Gastroesophageal sphincter (tissue), 4 donors: Measurements from ENCODE around the gene GLOD5. TPM values are rescaled to one million over a fixed set of nuclear protein-coding genes. Genes with fewer than 3 reads are reported as not detected.
A peak's percentile ranks its signal among the peaks of the same experiment; 100 is the strongest.

Source experiments
- ATAC-seq: fragments of 150-250 bp; one replicate; pipeline ENCODE4 v1.9.1; 2016; ENCODE audit warnings: mild to moderate bottlenecking, moderate library complexity
- H3K27ac ChIP-seq, 4 donors: fragments of 200-600 bp; sonication (generic) in 3 of 4; 1 replicate in 3 of 4; 2 replicates in 1 of 4; pipeline ENCODE4 v1.5.1; 2016 to 2019
- H3K27me3 ChIP-seq: fragments of 200-600 bp; sonication (generic); one replicate; pipeline ENCODE4 v1.5.1; 2019
- H3K36me3 ChIP-seq, 2 donors: fragments of 200-600 bp; sonication (generic); one replicate each; pipeline ENCODE4 v1.5.1; 2019; ENCODE audit warnings: control low read depth in 1 of 2
- H3K4me1 ChIP-seq, 3 donors: fragments of 200-600 bp; sonication (generic); 1 replicate in 2 of 3; 2 replicates in 1 of 3; pipeline ENCODE4 v1.5.1; 2016 to 2019; ENCODE audit warnings: control low read depth in 2 of 3
- H3K4me3 ChIP-seq, 2 donors: fragments of 200-600 bp; sonication (generic); one replicate each; pipeline ENCODE4 v1.5.1; 2019; ENCODE audit warnings: mild to moderate bottlenecking in 1 of 2, moderate library complexity in 1 of 2
- H3K9me3 ChIP-seq, 3 donors: fragments of 200-600 bp; sonication (generic); one replicate each; pipeline ENCODE4 v1.5.1; 2017 to 2019; ENCODE audit warnings: control low read depth in 2 of 3
- CTCF ChIP-seq, 4 experiments: fragments of 200-600 bp in 2 of 4; fragments of 450-650 bp in 2 of 4; sonication (generic) in 1 of 4; IDR thresholded peaks; one replicate each; pipeline ENCODE4 v1.5.1; 2017 to 2019; ENCODE audit warnings: antibody characterized with exemption in 4 of 4, mild to moderate bottlenecking in 2 of 4, moderate library complexity in 2 of 4
- EP300 ChIP-seq: sonication (generic); formaldehyde crosslinking; IDR thresholded peaks from one replicate; pipeline ENCODE4 v1.6.1; 2017; ENCODE audit warnings: antibody characterized with exemption, mild to moderate bottlenecking
- POLR2A ChIP-seq, 2 donors: fragments of 450-650 bp; IDR thresholded peaks; one replicate each; pipeline ENCODE4 v1.6.1; 2017; ENCODE audit warnings: antibody characterized with exemption in 2 of 2, mild to moderate bottlenecking in 2 of 2, moderate library complexity in 1 of 2
- POLR2AphosphoS5 ChIP-seq: sonication (generic); formaldehyde crosslinking; IDR thresholded peaks from one replicate; pipeline ENCODE4 v1.6.1; 2017; ENCODE audit warnings: antibody characterized with exemption
- WGBS, 2 donors: methylation state at CpG; one replicate each; pipeline ENCODE4 v1.1.5; 2018; ENCODE audit warnings: low coverage in 1 of 2; 5-methylcytosine and 5-hydroxymethylcytosine counted together
- total RNA-seq, 4 donors: library from RNA; depleted of rRNA; stranded (reverse); fragments of >200 nt; gene quantifications; one replicate each; pipeline ENCODE4 v1.1.0, GENCODE V29; 2016

GLOD5 gene
- total RNA-seq, 4 donors from 2014 or later = not detected

DNA sequence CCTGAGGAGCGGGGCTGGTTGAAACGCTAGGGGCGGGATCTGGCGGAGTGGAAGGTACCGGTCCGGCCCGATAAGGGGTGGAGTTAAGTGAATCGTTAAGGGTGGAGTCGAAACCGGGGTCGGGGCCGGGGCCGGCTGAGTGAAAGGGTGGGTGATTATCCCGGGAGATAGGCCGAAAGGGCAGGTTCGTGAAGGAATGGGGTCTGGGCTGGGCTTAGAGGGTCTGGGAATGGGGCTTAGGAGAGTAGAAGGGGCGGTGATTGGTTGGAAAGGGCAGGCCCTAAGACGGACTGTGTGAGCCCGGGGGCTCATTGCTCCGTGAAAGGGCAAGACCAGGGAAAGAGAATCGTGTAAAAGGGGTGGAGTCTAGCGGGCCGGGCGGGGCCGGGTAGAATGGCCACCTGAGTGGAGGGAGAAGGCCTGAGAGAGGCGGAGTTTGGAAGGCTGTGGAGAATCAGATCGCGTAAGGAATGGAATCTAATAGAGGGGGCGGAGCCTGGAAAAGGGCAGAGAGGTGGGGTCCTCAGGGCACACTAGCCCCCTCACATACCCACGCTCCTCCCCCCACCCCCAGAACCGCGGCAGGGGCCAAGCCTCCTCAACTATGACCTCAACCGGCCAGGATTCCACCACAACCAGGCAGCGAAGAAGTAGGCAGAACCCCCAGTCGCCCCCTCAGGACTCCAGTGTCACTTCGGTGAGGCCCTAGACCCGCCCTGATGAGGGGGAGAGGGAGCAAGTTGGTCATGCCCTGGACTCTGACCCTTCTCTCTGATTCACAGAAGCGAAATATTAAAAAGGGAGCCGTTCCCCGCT is 40.8 kb downstream of the GLOD5 start:
- H3K27ac ChIP-seq = peak overlapping the region; percentile 91 to 98 (median 95)
- WGBS, 2 donors = 0 to 27% methylated on average over 9 to 13 of the region's 40 CpGs
- TF ChIP-seq POLR2A (IDR thresholded peaks at IDR 0.05) (peak; percentile 24 to 68), EP300 (no peak), CTCF (IDR thresholded peaks at IDR 0.05) (peak in 1 of 4 experiments; percentile 10), POLR2AphosphoS5 (peak; percentile 2)
- peaks cover 0 to 25% of the 10 kb centered on the region in 2 donors for H3K36me3 ChIP-seq
- H3K4me1 ChIP-seq = peaks cover 0 to 16% (median 0%) of the 10 kb centered on the region in 3 donors
- peak; percentile 70 for ATAC-seq
- no peaks in the 10 kb centered on the region for H3K9me3 ChIP-seq
- peak overlapping the region; percentile 47 to 59 for H3K4me3 ChIP-seq
- H3K27me3 ChIP-seq = no peaks in the 10 kb centered on the region

- ATAC-seq = no peak
- no peaks in the 10 kb centered on the region for H3K9me3 ChIP-seq
- no peaks in the 10 kb centered on the region for H3K27me3 ChIP-seq
- peak overlapping the region; percentile 47 to 59 for H3K4me3 ChIP-seq
- TF ChIP-seq EP300 (no peak), POLR2A (IDR thresholded peaks at IDR 0.05) (no peak), POLR2AphosphoS5 (no peak), CTCF (IDR thresholded peaks at IDR 0.05) (no peak)
- H3K27ac ChIP-seq = peak overlapping the region; percentile 91 to 98 (median 95)
- peaks cover 0 to 16% (median 0%) of the 10 kb centered on the region in 3 donors for H3K4me1 ChIP-seq
- peaks cover 0 to 30% of the 10 kb centered on the region in 2 donors for H3K36me3 ChIP-seq
- WGBS, 2 donors = 21% methylated on average over 4 of the region's 4 CpGs; no CpG with 5 or more reads in 1 of the 2 donors
Observed at GRCh38 chrX:48802905-48803200, 41.3 kb downstream of the GLOD5 start.

- peaks cover 0 to 52% of the 10 kb centered on the region in 2 donors for H3K36me3 ChIP-seq
- TF ChIP-seq POLR2AphosphoS5 (no peak), CTCF (IDR thresholded peaks at IDR 0.05) (no peak), EP300 (no peak), POLR2A (IDR thresholded peaks at IDR 0.05) (no peak)
- no peak for ATAC-seq
- H3K27me3 ChIP-seq = no peaks in the 10 kb centered on the region
- no peaks in the 10 kb centered on the region for H3K9me3 ChIP-seq
- peaks cover 0 to 9% (median 0%) of the 10 kb centered on the region in 3 donors for H3K4me1 ChIP-seq
- no peak overlapping the region for H3K27ac ChIP-seq
- no peak overlapping the region for H3K4me3 ChIP-seq
- WGBS, 2 donors = 50% methylated on average over 1 of the region's 4 CpGs; no CpG with 5 or more reads in 1 of the 2 donors
Observed at GRCh38 chrX:48806081-48806480, 44.5 kb downstream of the GLOD5 start.

- peaks cover 0 to 85% of the 10 kb centered on the region in 2 donors for H3K36me3 ChIP-seq
- no peaks in the 10 kb centered on the region for H3K4me1 ChIP-seq
- ATAC-seq = no peak
- no peaks in the 10 kb centered on the region for H3K27me3 ChIP-seq
- H3K9me3 ChIP-seq = no peaks in the 10 kb centered on the region
- no peak overlapping the region for H3K4me3 ChIP-seq
- WGBS, 2 donors = 85% methylated on average over 6 of the region's 8 CpGs; no CpG with 5 or more reads in 1 of the 2 donors
- TF ChIP-seq POLR2AphosphoS5 = no peak
- TF ChIP-seq CTCF (IDR thresholded peaks at IDR 0.05) = no peak
- TF ChIP-seq EP300 = no peak
- TF ChIP-seq POLR2A (IDR thresholded peaks at IDR 0.05) = no peak
- no peak overlapping the region for H3K27ac ChIP-seq
Observed at GRCh38 chrX:48813644-48814043, 52.1 kb downstream of the GLOD5 start.

DNA sequence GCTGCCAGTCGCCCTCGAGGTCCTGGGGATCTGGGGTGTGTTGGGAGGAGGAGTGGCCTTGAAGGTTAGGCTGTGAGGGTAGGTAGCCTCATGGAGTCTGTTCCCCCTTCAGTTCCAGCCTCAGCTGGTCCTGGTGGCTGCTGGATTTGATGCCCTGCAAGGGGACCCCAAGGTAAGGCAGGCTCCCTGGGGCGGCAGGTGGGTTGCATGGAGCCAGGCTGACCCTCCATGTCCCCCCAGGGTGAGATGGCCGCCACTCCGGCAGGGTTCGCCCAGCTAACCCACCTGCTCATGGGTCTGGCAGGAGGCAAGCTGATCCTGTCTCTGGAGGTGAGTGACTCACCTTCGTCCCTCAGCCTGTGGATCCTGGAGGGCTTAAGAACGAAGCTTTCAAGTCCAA is 53.2 kb downstream of the GLOD5 start:
- TF ChIP-seq CTCF (IDR thresholded peaks at IDR 0.05) (no peak), EP300 (no peak), POLR2A (IDR thresholded peaks at IDR 0.05) (no peak), POLR2AphosphoS5 (no peak)
- H3K27ac ChIP-seq = no peak overlapping the region
- no peaks in the 10 kb centered on the region for H3K27me3 ChIP-seq
- no peak overlapping the region for H3K4me3 ChIP-seq
- no peak for ATAC-seq
- H3K36me3 ChIP-seq = peaks cover 0 to 90% of the 10 kb centered on the region in 2 donors
- no peaks in the 10 kb centered on the region for H3K4me1 ChIP-seq
- H3K9me3 ChIP-seq = no peaks in the 10 kb centered on the region
- WGBS, 2 donors = 33% methylated on average over 1 of the region's 8 CpGs; no CpG with 5 or more reads in 1 of the 2 donors
